Measurements from ENCODE around the gene LRRK2.

DNA sequence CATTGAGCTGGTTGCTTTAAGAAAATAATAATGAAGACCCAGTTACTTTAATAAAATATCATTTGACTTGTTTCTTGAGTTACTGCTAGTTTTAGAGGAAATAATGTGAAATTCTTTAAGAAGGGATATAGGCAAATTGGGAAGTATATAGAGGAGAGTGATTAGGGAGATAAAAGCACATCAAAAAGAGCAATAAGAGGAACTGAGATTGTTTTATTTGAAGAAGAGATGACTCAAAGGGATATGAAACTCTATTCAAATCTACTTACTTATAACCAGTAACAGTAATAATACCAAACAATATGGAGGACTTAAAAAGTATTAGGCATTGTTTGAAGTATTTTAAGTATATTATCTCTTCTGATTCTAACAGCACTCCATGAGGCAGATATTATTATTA, 37.1 kb downstream of the LRRK2 start:
- TF ChIP-seq EZH2 (IDR thresholded peaks at IDR 0.05; ENCODE audit: low read length, unreplicated experiment), result no peak
- TF ChIP-seq, protein P1, sequence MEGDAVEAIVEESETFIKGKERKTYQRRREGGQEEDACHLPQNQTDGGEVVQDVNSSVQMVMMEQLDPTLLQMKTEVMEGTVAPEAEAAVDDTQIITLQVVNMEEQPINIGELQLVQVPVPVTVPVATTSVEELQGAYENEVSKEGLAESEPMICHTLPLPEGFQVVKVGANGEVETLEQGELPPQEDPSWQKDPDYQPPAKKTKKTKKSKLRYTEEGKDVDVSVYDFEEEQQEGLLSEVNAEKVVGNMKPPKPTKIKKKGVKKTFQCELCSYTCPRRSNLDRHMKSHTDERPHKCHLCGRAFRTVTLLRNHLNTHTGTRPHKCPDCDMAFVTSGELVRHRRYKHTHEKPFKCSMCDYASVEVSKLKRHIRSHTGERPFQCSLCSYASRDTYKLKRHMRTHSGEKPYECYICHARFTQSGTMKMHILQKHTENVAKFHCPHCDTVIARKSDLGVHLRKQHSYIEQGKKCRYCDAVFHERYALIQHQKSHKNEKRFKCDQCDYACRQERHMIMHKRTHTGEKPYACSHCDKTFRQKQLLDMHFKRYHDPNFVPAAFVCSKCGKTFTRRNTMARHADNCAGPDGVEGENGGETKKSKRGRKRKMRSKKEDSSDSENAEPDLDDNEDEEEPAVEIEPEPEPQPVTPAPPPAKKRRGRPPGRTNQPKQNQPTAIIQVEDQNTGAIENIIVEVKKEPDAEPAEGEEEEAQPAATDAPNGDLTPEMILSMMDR (conservative IDR thresholded peaks at IDR 0.05; ENCODE audit: low read depth, low read length), result no peak
